Mesenchymal stem cell (in vitro differentiated cells and primary cell): ENCODE data around the gene TTLL6.

Experiments
- DNase-seq: peaks from one replicate; pipeline ENCODE4 v3.0.0-alpha.2; 2013
- H2AFZ ChIP-seq: one replicate; pipeline ENCODE4 v1.6.1; 2013; ENCODE audit warnings: low read depth, mild to moderate bottlenecking, control low read depth, inconsistent platforms, low read length, moderate library complexity
- H2AK5ac ChIP-seq: 2 replicates; pipeline ENCODE4 v1.6.1; 2013; ENCODE audit warnings: low read length, moderate library complexity, mild to moderate bottlenecking, inconsistent platforms; ENCODE audit not compliant: severe bottlenecking
- H2BK120ac ChIP-seq: one replicate; pipeline ENCODE4 v1.6.1; 2013; ENCODE audit warnings: low read depth, mild to moderate bottlenecking, inconsistent platforms, low read length, moderate library complexity
- H2BK12ac ChIP-seq, 2 experiments: one replicate each; pipeline ENCODE4 v1.6.1; 2013; ENCODE audit warnings: inconsistent platforms in 2 of 2, low read length in 2 of 2, mild to moderate bottlenecking in 2 of 2, moderate library complexity in 2 of 2, control low read depth in 1 of 2
- H2BK15ac ChIP-seq: one replicate; pipeline ENCODE4 v1.6.1; 2013; ENCODE audit warnings: mild to moderate bottlenecking, low read depth, inconsistent platforms; ENCODE audit not compliant: poor library complexity, severe bottlenecking
- H2BK5ac ChIP-seq: 2 replicates; pipeline ENCODE4 v1.6.1; 2013; ENCODE audit warnings: low read depth, mild to moderate bottlenecking, low read length, control low read depth, inconsistent platforms; ENCODE audit not compliant: poor library complexity, severe bottlenecking
- H3K14ac ChIP-seq, 2 experiments: one replicate each; pipeline ENCODE4 v1.6.1; 2013; ENCODE audit warnings: inconsistent platforms in 2 of 2, low read length in 2 of 2, control low read depth in 1 of 2, mild to moderate bottlenecking in 1 of 2, moderate library complexity in 1 of 2
- H3K18ac ChIP-seq, 2 experiments: one replicate each; pipeline ENCODE4 v1.6.1; 2013; ENCODE audit warnings: inconsistent platforms in 2 of 2, low read length in 2 of 2, control low read depth in 1 of 2, low read depth in 1 of 2, mild to moderate bottlenecking in 1 of 2
- H3K23ac ChIP-seq, 2 experiments: one replicate each; pipeline ENCODE4 v1.6.1; 2013; ENCODE audit warnings: inconsistent platforms in 2 of 2, low read length in 2 of 2, mild to moderate bottlenecking in 2 of 2, moderate library complexity in 2 of 2, control low read depth in 1 of 2
- H3K27ac ChIP-seq: 2 replicates; pipeline ENCODE4 v1.5.1; 2013; ENCODE audit warnings: mild to moderate bottlenecking, moderate library complexity, low read length, control low read depth, inconsistent platforms; ENCODE audit not compliant: poor library complexity, severe bottlenecking
- H3K27me3 ChIP-seq, 2 experiments: 2 replicates each; pipeline versions ENCODE4 v1.6.1 to v1.7.0; 2013; ENCODE audit warnings: low read length in 2 of 2, mild to moderate bottlenecking in 2 of 2, moderate library complexity in 2 of 2, control low read depth in 1 of 2, inconsistent platforms in 1 of 2; ENCODE audit not compliant: control insufficient read depth in 1 of 2, insufficient read depth in 1 of 2
- H3K36me3 ChIP-seq, 2 experiments: 2 replicates each; pipeline versions ENCODE4 v1.6.1 to v1.7.0; 2013; ENCODE audit warnings: low read length in 2 of 2, control low read depth in 1 of 2, inconsistent platforms in 1 of 2, low read depth in 1 of 2, mild to moderate bottlenecking in 1 of 2; ENCODE audit not compliant: insufficient read depth in 2 of 2, control insufficient read depth in 1 of 2
- H3K4ac ChIP-seq, 2 experiments: one replicate each; pipeline ENCODE4 v1.6.1; 2013; ENCODE audit warnings: inconsistent platforms in 2 of 2, low read length in 2 of 2, mild to moderate bottlenecking in 2 of 2, moderate library complexity in 2 of 2, control low read depth in 1 of 2, low read depth in 1 of 2
- H3K4me1 ChIP-seq: 2 replicates; pipeline ENCODE4 v1.6.1; 2013; ENCODE audit warnings: low read depth, low read length, control low read depth; ENCODE audit not compliant: control insufficient read depth, insufficient read depth
- H3K4me2 ChIP-seq: 2 replicates; pipeline ENCODE4 v1.6.1; 2013; ENCODE audit warnings: low read length, mild to moderate bottlenecking, inconsistent platforms; ENCODE audit not compliant: poor library complexity, severe bottlenecking
- H3K4me3 ChIP-seq, 2 experiments: 2 replicates each; pipeline versions ENCODE4 v1.5.1 to v1.7.0; 2013; ENCODE audit warnings: low read length in 2 of 2, mild to moderate bottlenecking in 2 of 2, control low read depth in 1 of 2, low read depth in 1 of 2; ENCODE audit not compliant: insufficient read depth in 1 of 2
- H3K79me1 ChIP-seq: replicated peaks from 2 replicates; pipeline ENCODE4 v1.6.1; 2013; ENCODE audit warnings: mild to moderate bottlenecking, control low read depth, low read length, inconsistent platforms; ENCODE audit not compliant: poor library complexity, severe bottlenecking
- H3K9ac ChIP-seq: 2 replicates; pipeline ENCODE4 v1.7.0; 2013; ENCODE audit warnings: mild to moderate bottlenecking, low read length, moderate library complexity
- H3K9me3 ChIP-seq: 2 replicates; pipeline ENCODE4 v1.7.0; 2013; ENCODE audit warnings: mild to moderate bottlenecking, low read length; ENCODE audit not compliant: control insufficient read depth
- H4K8ac ChIP-seq: one replicate; pipeline ENCODE4 v1.6.1; 2013; ENCODE audit warnings: inconsistent platforms, mild to moderate bottlenecking, low read length, moderate library complexity
- H4K91ac ChIP-seq: one replicate; pipeline ENCODE4 v1.6.1; 2013; ENCODE audit warnings: mild to moderate bottlenecking, low read length, inconsistent platforms
- WGBS: methylation state at CpG from one replicate; pipeline ENCODE4 v1.1.7; 2013; ENCODE audit warnings: mixed read lengths; 5-methylcytosine and 5-hydroxymethylcytosine counted together

TTLL6 gene

GRCh38 chr17:48795444-48796162, 21.4 kb downstream of the TTLL6 start:
- H2AFZ ChIP-seq = no peak overlapping the region
- H3K36me3 ChIP-seq = no peaks in the 10 kb centered on the region
- H3K4me3 ChIP-seq = peak overlapping the region in 1 of 2 experiments; percentile 41
- H3K4me1 ChIP-seq = peaks cover 28% of the 10 kb centered on the region
- no peak overlapping the region for H4K91ac ChIP-seq
- H3K23ac ChIP-seq = no peak overlapping the region
- peak overlapping the region; percentile 91 for H2BK5ac ChIP-seq
- peak; percentile 94 for DNase-seq
- no peaks in the 10 kb centered on the region for H3K79me1 ChIP-seq
- H4K8ac ChIP-seq = no peak overlapping the region
- H3K14ac ChIP-seq = no peak overlapping the region
- WGBS = 27% methylated on average over 10 of the region's 10 CpGs
- H2AK5ac ChIP-seq = peak overlapping the region; percentile 57
- peak overlapping the region in 1 of 2 experiments; percentile 70 for H3K4ac ChIP-seq
- H3K18ac ChIP-seq = peak overlapping the region; percentile 0 to 69
- H2BK12ac ChIP-seq = peak overlapping the region in 1 of 2 experiments; percentile 46
- H3K27me3 ChIP-seq = peaks cover 2 to 16% of the 10 kb centered on the region in 2 experiments
- H2BK15ac ChIP-seq = peak overlapping the region; percentile 78
- H3K4me2 ChIP-seq = peak overlapping the region; percentile 7
- H2BK120ac ChIP-seq = peak overlapping the region; percentile 67
- H3K27ac ChIP-seq = peak overlapping the region; percentile 92
- peak overlapping the region; percentile 61 for H3K9ac ChIP-seq
- no peaks in the 10 kb centered on the region for H3K9me3 ChIP-seq

- Histone ChIP-seq H3K27ac (no peak overlapping the region), H2AK5ac (no peak overlapping the region), H3K79me1 (no peaks in the 10 kb centered on the region), H2BK15ac (no peak overlapping the region), H2BK5ac (no peak overlapping the region), H3K4ac (no peak overlapping the region), H4K91ac (peak overlapping the region; percentile 70), H2BK12ac (peak overlapping the region; percentile 31 to 69), H3K9ac (no peak overlapping the region), H3K27me3 (peaks cover 24 to 37% of the 10 kb centered on the region in 2 experiments), H3K18ac (peak overlapping the region in 1 of 2 experiments; percentile 54), H3K4me2 (no peak overlapping the region), H3K9me3 (no peaks in the 10 kb centered on the region), H2BK120ac (no peak overlapping the region), H3K4me3 (no peak overlapping the region), H2AFZ (no peak overlapping the region), H3K23ac (peak overlapping the region in 1 of 2 experiments; percentile 23), H3K36me3 (no peaks in the 10 kb centered on the region), H3K14ac (peak overlapping the region in 1 of 2 experiments; percentile 90), H4K8ac (peak overlapping the region; percentile 54), H3K4me1 (peaks cover 27% of the 10 kb centered on the region)
- WGBS = 44% methylated on average over 3 of the region's 3 CpGs
- no peak for DNase-seq
Measured at GRCh38 chr17:48792033-48792798, 24.8 kb downstream of the TTLL6 start.

GRCh38 chr17:48791128-48792032, 25.6 kb downstream of the TTLL6 start:
- H2AFZ ChIP-seq = no peak overlapping the region
- H2BK5ac ChIP-seq = no peak overlapping the region
- peaks cover 26% of the 10 kb centered on the region for H3K4me1 ChIP-seq
- H2BK120ac ChIP-seq = no peak overlapping the region
- H3K36me3 ChIP-seq = no peaks in the 10 kb centered on the region
- H2BK15ac ChIP-seq = no peak overlapping the region
- peaks cover 28 to 44% of the 10 kb centered on the region in 2 experiments for H3K27me3 ChIP-seq
- H3K4ac ChIP-seq = peak overlapping the region in 1 of 2 experiments; percentile 24
- peak overlapping the region; percentile 54 for H4K8ac ChIP-seq
- H3K4me2 ChIP-seq = no peak overlapping the region
- no peaks in the 10 kb centered on the region for H3K9me3 ChIP-seq
- 73% methylated on average over 8 of the region's 14 CpGs for WGBS
- H2BK12ac ChIP-seq = peak overlapping the region; percentile 69 to 76
- H3K18ac ChIP-seq = peak overlapping the region; percentile 45 to 75
- peak overlapping the region in 1 of 2 experiments; percentile 77 for H3K23ac ChIP-seq
- DNase-seq = peak; percentile 89
- no peak overlapping the region for H3K9ac ChIP-seq
- peak overlapping the region; percentile 70 for H4K91ac ChIP-seq
- peak overlapping the region; percentile 84 for H2AK5ac ChIP-seq
- H3K79me1 ChIP-seq = no peaks in the 10 kb centered on the region
- no peak overlapping the region for H3K14ac ChIP-seq
- H3K27ac ChIP-seq = no peak overlapping the region
- peak overlapping the region in 1 of 2 experiments; percentile 48 for H3K4me3 ChIP-seq
